HL-60 (cell line): ENCODE results near the gene MAPRE2.

ENCODE experiments used
- GABPA ChIP-seq: IDR thresholded peaks from 2 replicates; pipeline ENCODE4 v1.6.1; 2012; ENCODE audit warnings: low read depth
- POLR2AphosphoS5 ChIP-seq: IDR thresholded peaks from 2 replicates; pipeline ENCODE4 v1.6.1; 2012; ENCODE audit warnings: low read depth
- TF ChIP-seq, protein P1 (sequence below): IDR thresholded peaks from one replicate; pipeline ENCODE4 v1.5.1; 2011; ENCODE audit warnings: low read length, control low read depth, inconsistent platforms; ENCODE audit not compliant: insufficient read depth

DNA sequence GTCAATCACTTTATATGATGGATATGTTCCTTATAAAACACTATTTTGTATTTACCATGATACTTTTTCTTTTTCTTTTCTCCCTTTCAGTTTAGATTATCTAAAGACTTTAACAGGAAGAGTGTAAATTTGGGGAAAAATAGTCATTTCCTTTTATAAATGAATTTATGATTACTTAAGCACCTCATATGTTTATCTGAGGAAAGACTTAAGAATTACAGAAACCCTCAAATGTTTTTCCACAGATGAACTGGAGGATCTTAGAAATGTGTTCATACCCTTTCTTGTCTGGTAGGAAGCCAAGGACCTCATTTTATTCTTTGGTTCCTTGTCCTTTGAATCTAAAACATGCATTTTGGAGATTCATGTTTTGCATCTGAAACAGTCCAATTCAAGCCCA, 36.7 kb downstream of the MAPRE2 start:
- TF ChIP-seq POLR2AphosphoS5, result no peak
- TF ChIP-seq, protein P1, sequence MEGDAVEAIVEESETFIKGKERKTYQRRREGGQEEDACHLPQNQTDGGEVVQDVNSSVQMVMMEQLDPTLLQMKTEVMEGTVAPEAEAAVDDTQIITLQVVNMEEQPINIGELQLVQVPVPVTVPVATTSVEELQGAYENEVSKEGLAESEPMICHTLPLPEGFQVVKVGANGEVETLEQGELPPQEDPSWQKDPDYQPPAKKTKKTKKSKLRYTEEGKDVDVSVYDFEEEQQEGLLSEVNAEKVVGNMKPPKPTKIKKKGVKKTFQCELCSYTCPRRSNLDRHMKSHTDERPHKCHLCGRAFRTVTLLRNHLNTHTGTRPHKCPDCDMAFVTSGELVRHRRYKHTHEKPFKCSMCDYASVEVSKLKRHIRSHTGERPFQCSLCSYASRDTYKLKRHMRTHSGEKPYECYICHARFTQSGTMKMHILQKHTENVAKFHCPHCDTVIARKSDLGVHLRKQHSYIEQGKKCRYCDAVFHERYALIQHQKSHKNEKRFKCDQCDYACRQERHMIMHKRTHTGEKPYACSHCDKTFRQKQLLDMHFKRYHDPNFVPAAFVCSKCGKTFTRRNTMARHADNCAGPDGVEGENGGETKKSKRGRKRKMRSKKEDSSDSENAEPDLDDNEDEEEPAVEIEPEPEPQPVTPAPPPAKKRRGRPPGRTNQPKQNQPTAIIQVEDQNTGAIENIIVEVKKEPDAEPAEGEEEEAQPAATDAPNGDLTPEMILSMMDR, result no peak
- no peak for TF ChIP-seq GABPA
